Measurements from ENCODE around the gene LYRM7.

- TF ChIP-seq, protein P1, sequence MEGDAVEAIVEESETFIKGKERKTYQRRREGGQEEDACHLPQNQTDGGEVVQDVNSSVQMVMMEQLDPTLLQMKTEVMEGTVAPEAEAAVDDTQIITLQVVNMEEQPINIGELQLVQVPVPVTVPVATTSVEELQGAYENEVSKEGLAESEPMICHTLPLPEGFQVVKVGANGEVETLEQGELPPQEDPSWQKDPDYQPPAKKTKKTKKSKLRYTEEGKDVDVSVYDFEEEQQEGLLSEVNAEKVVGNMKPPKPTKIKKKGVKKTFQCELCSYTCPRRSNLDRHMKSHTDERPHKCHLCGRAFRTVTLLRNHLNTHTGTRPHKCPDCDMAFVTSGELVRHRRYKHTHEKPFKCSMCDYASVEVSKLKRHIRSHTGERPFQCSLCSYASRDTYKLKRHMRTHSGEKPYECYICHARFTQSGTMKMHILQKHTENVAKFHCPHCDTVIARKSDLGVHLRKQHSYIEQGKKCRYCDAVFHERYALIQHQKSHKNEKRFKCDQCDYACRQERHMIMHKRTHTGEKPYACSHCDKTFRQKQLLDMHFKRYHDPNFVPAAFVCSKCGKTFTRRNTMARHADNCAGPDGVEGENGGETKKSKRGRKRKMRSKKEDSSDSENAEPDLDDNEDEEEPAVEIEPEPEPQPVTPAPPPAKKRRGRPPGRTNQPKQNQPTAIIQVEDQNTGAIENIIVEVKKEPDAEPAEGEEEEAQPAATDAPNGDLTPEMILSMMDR (IDR thresholded peaks at IDR 0.05; ENCODE audit: low read depth, low read length, poor library complexity, severe bottlenecking) = no peak
- no peak for TF ChIP-seq EZH2phosphoT487 (IDR thresholded peaks at IDR 0.05; ENCODE audit: borderline replicate concordance, low read length)
Observed at GRCh38 chr5:131160134-131160533, 10.6 kb upstream of the LYRM7 start.
